PFSK-1 (cell line): ENCODE results near the gene USP2.

Source experiments
- FOXP2 ChIP-seq: optimal IDR thresholded peaks from 2 replicates; pipeline ENCODE3; 2011; ENCODE audit warnings: borderline replicate concordance, control low read depth, inconsistent platforms; ENCODE audit not compliant: insufficient read depth; ENCODE audit errors: extremely low read length, extremely low read depth
- POLR2AphosphoS5 ChIP-seq: IDR thresholded peaks from 2 replicates; pipeline ENCODE4 v1.6.1; 2012; ENCODE audit warnings: low read depth, mild to moderate bottlenecking, control low read depth, low read length, moderate library complexity
- REST ChIP-seq, 2 experiments: IDR thresholded peaks; 2 replicates each; pipeline versions ENCODE4 v1.6.1 to v1.8.0; 2011 to 2012; ENCODE audit warnings: low read depth in 2 of 2, low read length in 2 of 2, control low read depth in 1 of 2, inconsistent platforms in 1 of 2, mild to moderate bottlenecking in 1 of 2, moderate library complexity in 1 of 2; ENCODE audit not compliant: insufficient read depth in 1 of 2
- SIN3A ChIP-seq: IDR thresholded peaks from 2 replicates; pipeline ENCODE4 v1.6.1; 2012; ENCODE audit warnings: mild to moderate bottlenecking, low read length, moderate library complexity, borderline replicate concordance; ENCODE audit not compliant: insufficient read depth
- TAF1 ChIP-seq: IDR thresholded peaks from 2 replicates; pipeline ENCODE4 v1.6.1; 2012; ENCODE audit warnings: low read length, control low read depth, borderline replicate concordance; ENCODE audit not compliant: insufficient read depth

The USP2 gene

DNA sequence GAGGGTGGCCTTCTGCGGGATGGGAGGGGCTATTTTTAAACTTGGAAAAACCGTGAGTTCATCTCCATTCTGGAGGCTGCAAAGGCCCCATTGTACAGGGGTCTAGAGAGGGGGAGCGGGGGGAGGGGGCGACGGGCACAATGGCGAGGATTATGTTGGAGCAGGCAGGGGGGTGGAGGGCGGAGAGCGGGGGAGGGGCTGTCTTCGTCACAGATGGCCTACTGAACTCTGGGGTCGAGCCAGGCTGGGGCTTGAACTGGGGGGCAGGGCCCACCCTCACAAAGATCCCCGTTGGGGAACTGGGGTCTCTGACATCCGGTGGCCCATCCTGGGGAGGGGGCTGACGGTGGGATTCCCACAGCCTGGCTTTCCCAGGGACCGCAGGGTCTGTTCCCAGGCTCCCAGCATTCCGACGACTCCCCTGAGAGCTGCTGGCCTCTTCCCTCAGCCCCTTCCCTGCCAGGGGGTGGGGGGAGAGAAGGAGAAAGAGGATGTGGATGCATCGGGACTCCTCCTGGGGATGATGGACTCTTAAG, 61.2 kb downstream of the USP2 start:
- TF ChIP-seq POLR2AphosphoS5, result no peak
- no peak for TF ChIP-seq FOXP2
- TF ChIP-seq REST (IDR thresholded peaks at IDR 0.05; ENCODE audit: insufficient read depth in 1 of 2, low read depth in 2 of 2, low read length in 2 of 2), result no peak
- no peak for TF ChIP-seq TAF1
- TF ChIP-seq SIN3A, result no peak

DNA sequence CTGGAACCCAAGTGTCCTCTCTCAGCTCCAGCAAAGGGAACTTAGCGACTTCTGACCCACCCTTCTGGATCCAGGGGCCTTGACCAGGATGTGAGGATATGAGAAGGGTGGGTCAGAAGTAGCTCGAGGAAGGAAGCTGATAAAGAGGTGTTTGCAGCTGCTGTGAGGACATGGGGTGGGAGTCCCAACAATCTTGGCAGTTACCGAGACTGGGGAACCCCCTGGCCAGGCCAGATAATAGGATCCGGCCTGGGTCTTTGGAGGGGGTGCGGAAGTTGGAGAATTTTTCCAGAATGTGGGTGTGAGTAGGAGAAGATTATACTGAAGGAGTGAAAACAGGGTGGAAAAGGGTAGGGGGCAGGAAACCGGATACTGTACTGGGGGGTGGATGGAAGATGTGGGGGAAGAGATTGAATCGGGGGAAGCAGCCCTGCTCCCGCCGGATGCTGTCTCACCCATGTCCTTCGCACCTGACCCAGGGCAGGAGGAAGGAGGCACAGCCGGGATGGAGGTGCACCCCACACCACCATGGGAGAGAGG, 61.7 kb downstream of the USP2 start:
- no peak for TF ChIP-seq REST (IDR thresholded peaks at IDR 0.05; ENCODE audit: insufficient read depth in 1 of 2, low read depth in 2 of 2, low read length in 2 of 2)
- no peak for TF ChIP-seq POLR2AphosphoS5
- no peak for TF ChIP-seq TAF1
- no peak for TF ChIP-seq FOXP2
- TF ChIP-seq SIN3A, result no peak

GRCh38 chr11:119319136-119319699, 62.3 kb downstream of the USP2 start:
- no peak for TF ChIP-seq POLR2AphosphoS5
- TF ChIP-seq FOXP2, result no peak
- TF ChIP-seq TAF1, result no peak
- no peak for TF ChIP-seq SIN3A
- no peak for TF ChIP-seq REST (IDR thresholded peaks at IDR 0.05; ENCODE audit: insufficient read depth in 1 of 2, low read depth in 2 of 2, low read length in 2 of 2)

DNA sequence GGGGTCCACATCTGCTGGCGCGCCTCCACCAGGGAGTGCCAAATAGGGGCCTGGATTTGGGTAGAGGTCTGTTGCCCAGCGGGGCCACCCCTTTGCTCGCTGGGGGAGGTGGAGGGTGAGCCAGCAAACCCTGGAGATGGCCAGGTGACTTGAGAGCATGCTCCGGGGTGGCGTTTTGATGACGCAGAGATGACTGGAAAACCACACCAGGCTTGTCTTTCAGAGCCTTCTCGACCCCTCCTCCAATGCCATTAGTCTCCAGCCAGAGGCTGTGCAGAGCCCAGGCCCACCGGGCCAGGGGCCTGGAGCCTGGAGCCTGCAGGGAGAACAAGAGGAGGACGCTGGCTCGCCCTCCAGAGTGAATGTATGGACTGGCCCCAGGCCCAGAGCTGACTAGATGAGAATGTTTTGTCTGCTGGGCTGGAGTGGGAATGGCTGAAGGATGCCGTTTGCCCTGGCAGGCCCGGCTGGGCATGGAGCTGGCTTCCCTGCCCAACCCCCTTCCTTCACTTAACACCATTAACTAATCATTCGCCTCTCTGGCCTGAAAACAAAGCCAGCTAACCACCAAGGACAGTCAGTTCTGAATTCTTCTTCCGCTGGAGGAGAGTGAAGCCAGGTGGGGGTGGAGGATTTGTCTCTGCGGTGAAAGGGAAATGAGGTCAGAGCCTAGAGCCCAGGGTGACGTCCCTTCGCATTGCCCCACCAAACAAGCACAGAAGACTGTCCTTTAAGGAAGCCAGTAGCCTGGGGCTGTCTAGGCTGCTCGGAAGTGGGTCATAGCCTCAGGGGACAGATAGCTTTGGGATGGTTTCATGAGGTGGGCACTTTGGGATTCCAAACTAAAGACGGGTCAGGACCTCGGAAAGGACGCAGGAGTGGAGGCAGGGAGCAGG, 63.0 kb downstream of the USP2 start:
- no peak for TF ChIP-seq FOXP2
- no peak; the same call in 1 of the 2 replicates for TF ChIP-seq POLR2AphosphoS5
- no peak for TF ChIP-seq TAF1
- TF ChIP-seq REST (IDR thresholded peaks at IDR 0.05; ENCODE audit: insufficient read depth in 1 of 2, low read depth in 2 of 2, low read length in 2 of 2), result no peak
- no peak for TF ChIP-seq SIN3A
